22Rv1 (cell line): ENCODE measurements around the gene GEMIN7.

Experiments used
- ZFX ChIP-seq: fragments of 450-650 bp; IDR thresholded peaks from 2 replicates; pipeline ENCODE4 v1.6.1; 2017; ENCODE audit warnings: antibody characterized with exemption, borderline replicate concordance
- TF ChIP-seq, protein P1 (sequence below): fragments of 450-650 bp; IDR thresholded peaks from 2 replicates; pipeline ENCODE4 v1.5.1; 2017; ENCODE audit warnings: mild to moderate bottlenecking

DNA sequence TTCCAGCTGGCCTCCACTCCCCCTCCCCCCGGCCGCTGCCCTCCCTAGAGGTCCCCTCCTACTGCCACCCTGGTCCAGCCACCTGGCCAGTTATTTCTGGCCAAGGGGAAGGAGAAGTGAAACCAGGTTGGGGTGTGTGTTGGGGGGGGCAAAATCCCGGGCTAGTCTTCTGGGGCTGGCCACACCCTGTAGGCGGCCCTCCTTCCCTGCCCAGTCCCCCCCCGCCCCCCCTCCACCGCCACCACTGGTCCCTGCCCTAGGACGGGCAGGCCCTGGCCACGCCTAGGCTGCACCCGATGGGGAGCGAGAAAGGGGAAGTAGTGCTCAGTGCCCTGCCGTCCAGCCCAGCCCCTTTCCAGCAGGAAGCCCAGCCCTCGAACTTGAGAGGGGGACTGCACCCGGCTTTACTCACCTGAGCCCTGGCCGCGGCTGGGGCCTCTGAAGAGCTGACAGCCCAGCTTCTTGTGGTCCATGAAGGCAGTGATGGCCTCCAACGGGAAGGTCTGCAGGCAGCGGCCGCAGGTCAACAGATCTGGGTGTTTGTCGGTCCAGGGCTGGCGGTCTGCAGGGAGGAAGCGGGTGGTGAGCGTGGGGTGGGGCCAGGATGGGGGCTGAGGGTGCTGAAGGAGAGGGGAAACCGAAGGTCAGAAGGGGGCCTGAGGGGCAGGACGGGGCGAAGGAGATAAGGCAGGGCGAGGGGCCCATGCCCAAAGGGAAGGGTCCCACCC lies 3.6 kb upstream of the GEMIN7 start:
- TF ChIP-seq, protein P1, sequence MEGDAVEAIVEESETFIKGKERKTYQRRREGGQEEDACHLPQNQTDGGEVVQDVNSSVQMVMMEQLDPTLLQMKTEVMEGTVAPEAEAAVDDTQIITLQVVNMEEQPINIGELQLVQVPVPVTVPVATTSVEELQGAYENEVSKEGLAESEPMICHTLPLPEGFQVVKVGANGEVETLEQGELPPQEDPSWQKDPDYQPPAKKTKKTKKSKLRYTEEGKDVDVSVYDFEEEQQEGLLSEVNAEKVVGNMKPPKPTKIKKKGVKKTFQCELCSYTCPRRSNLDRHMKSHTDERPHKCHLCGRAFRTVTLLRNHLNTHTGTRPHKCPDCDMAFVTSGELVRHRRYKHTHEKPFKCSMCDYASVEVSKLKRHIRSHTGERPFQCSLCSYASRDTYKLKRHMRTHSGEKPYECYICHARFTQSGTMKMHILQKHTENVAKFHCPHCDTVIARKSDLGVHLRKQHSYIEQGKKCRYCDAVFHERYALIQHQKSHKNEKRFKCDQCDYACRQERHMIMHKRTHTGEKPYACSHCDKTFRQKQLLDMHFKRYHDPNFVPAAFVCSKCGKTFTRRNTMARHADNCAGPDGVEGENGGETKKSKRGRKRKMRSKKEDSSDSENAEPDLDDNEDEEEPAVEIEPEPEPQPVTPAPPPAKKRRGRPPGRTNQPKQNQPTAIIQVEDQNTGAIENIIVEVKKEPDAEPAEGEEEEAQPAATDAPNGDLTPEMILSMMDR = no peak
- no peak for TF ChIP-seq ZFX
